Esophagus muscularis mucosa (tissue), 2 donors: ENCODE data around the gene ZNF580.

Experiments
- EP300 ChIP-seq: sonication (generic); formaldehyde crosslinking; IDR thresholded peaks from one replicate; pipeline ENCODE4 v1.6.1; 2017; ENCODE audit warnings: antibody characterized with exemption
- POLR2A ChIP-seq: fragments of 450-650 bp; IDR thresholded peaks from one replicate; pipeline ENCODE4 v1.6.1; 2017; ENCODE audit warnings: antibody characterized with exemption, moderate library complexity, mild to moderate bottlenecking, low read depth

DNA sequence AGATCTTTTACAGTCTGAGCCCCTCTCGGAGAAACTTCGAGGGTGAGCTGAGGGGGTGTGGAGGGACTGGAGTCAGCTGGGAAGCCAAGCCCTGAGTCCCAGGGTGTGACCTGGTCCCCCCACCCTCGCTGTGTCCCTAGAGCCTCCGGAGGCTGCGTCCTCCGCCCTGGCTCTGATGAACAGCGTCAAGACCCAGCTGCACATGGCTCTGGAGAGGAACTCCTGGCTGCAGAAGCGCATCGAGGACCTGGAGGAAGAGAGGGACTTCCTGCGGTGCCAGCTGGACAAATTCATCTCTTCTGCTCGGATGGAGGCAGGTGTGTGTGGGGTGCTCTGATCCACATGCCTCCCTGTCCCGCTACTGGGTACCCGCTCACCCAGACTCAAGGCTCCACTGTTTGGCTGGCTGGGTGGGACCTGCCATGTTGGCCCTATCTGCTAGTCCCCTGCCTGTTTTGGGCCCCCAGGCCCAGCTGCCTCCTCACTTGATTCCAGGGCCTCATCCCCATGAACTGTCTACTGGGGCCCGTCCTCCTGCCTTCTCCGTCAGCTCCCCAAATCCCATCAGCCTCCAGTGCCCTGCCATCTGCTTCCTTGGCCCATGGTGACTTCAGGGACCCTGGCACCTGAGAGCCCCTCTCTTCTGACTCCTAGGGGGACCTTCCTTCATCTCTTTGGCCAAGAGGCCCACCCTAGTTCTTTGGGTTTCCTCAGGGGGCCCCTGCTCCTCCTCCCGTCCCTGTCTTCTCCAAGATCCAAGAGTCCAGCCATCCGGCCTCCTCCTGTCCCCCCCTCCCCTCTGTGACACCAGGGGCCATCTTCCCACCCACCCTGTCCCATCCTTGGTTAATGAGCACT, 8.7 kb downstream of the ZNF580 start:
- TF ChIP-seq EP300 (no peak), POLR2A (no peak)
